ENCODE results near the gene CAV3.

DNA sequence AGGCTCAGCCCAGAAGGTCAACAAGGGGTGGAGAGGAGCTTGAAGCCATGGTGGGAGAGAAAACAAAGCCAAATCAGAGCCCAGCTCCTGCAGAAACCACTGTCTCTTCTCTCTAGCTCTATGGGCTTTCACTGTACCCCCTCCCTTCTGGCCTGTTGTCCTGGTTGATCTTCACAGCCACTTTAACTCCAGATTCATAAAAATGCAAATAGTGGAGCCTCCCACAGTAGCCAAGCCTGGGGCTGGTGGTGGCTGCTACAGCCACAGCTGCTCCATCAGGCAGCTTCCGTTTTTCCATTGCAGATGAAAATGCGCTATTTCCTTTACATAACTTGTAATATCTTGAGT, 20.7 kb upstream of the CAV3 start:
- no peak for TF ChIP-seq ZNF623 (tag by site-specific recombination; IDR thresholded peaks at IDR 0.05)
- TF ChIP-seq, protein P1, sequence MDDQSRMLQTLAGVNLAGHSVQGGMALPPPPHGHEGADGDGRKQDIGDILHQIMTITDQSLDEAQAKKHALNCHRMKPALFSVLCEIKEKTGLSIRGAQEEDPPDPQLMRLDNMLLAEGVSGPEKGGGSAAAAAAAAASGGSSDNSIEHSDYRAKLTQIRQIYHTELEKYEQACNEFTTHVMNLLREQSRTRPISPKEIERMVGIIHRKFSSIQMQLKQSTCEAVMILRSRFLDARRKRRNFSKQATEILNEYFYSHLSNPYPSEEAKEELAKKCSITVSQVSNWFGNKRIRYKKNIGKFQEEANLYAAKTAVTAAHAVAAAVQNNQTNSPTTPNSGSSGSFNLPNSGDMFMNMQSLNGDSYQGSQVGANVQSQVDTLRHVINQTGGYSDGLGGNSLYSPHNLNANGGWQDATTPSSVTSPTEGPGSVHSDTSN (CRISPR knock-in tag; IDR thresholded peaks at IDR 0.05), result no peak
- TF ChIP-seq ZNF677 (tag by site-specific recombination; IDR thresholded peaks at IDR 0.05), result no peak
